GM23338 (cell line): ENCODE results near the gene VEZT. TPM values are rescaled to one million over a fixed set of nuclear protein-coding genes. Genes with fewer than 3 reads are reported as not detected.

ENCODE experiments used
- ATAC-seq: fragments of 200-7000 bp; cut with Tn5 transposase; 3 replicates; pipeline ENCODE4 v1.9.1; 2020
- DNase-seq: peaks from one replicate; pipeline ENCODE4 v3.0.0-alpha.2; 2015; ENCODE audit warnings: low spot score
- H2AFZ ChIP-seq: fragments of 200-600 bp; sonication (generic); 2 replicates; pipeline ENCODE4 v1.8.0; 2016; ENCODE audit warnings: antibody characterized with exemption, mild to moderate bottlenecking, moderate library complexity
- H3F3A ChIP-seq: fragments of 200-600 bp; sonication (generic); replicated peaks from 2 replicates; pipeline ENCODE4 v1.8.0; 2017; ENCODE audit warnings: antibody characterized with exemption, mixed run types, low read depth
- H3K27ac ChIP-seq: fragments of 200-600 bp; sonication (generic); 2 replicates; pipeline ENCODE4 v1.6.1; 2016; ENCODE audit warnings: low read depth
- H3K27me3 ChIP-seq: fragments of 200-600 bp; sonication (generic); 2 replicates; pipeline ENCODE4 v1.8.0; 2016; ENCODE audit warnings: mild to moderate bottlenecking, mixed run types, moderate library complexity; ENCODE audit not compliant: insufficient read depth
- H3K36me3 ChIP-seq: fragments of 200-600 bp; sonication (generic); 2 replicates; pipeline ENCODE4 v1.8.0; 2016; ENCODE audit warnings: mild to moderate bottlenecking; ENCODE audit not compliant: insufficient read depth
- H3K4me1 ChIP-seq: fragments of 200-600 bp; sonication (generic); 2 replicates; pipeline ENCODE4 v1.8.0; 2016; ENCODE audit warnings: mild to moderate bottlenecking, moderate library complexity; ENCODE audit not compliant: insufficient read depth
- H3K4me2 ChIP-seq: fragments of 200-600 bp; sonication (generic); 2 replicates; pipeline ENCODE4 v1.7.1; 2017; ENCODE audit warnings: mixed run types
- H3K4me3 ChIP-seq: fragments of 200-600 bp; sonication (generic); 2 replicates; pipeline ENCODE4 v1.6.1; 2016; ENCODE audit warnings: mixed run types
- H3K79me2 ChIP-seq: fragments of 200-600 bp; sonication (generic); replicated peaks from 2 replicates; pipeline ENCODE4 v1.8.0; 2017; ENCODE audit warnings: mild to moderate bottlenecking; ENCODE audit not compliant: insufficient read depth
- H3K9me2 ChIP-seq: fragments of 200-600 bp; sonication (generic); 2 replicates; pipeline ENCODE4 v1.8.0; 2017; ENCODE audit not compliant: insufficient read depth
- H4K20me1 ChIP-seq: fragments of 200-600 bp; sonication (generic); replicated peaks from 2 replicates; pipeline ENCODE4 v1.8.0; 2017; ENCODE audit warnings: mild to moderate bottlenecking; ENCODE audit not compliant: insufficient read depth
- H3K27ac Mint-ChIP-seq: 2 replicates; pipeline ENCODE4 v1.8.0; 2020; ENCODE audit warnings: inconsistent platforms, mild to moderate bottlenecking, moderate library complexity, mixed read lengths
- H3K27me3 Mint-ChIP-seq: 3 replicates; pipeline ENCODE4 v1.8.0; 2022; ENCODE audit warnings: low read depth, mild to moderate bottlenecking, moderate library complexity, mixed read lengths, inconsistent platforms; ENCODE audit not compliant: insufficient read depth, poor library complexity
- H3K36me3 Mint-ChIP-seq: 3 replicates; pipeline ENCODE4 v1.8.0; 2021; ENCODE audit warnings: low read depth, mild to moderate bottlenecking, inconsistent platforms, moderate library complexity, mixed read lengths
- H3K4me1 Mint-ChIP-seq: 3 replicates; pipeline ENCODE4 v1.8.0; 2020; ENCODE audit warnings: mild to moderate bottlenecking, inconsistent platforms, mixed read lengths
- H3K4me3 Mint-ChIP-seq: 3 replicates; pipeline ENCODE4 v1.8.0; 2021; ENCODE audit warnings: moderate library complexity, mild to moderate bottlenecking, inconsistent platforms, mixed read lengths
- H3K9me3 Mint-ChIP-seq: 3 replicates; pipeline ENCODE4 v1.8.0; 2020; ENCODE audit warnings: moderate library complexity, mild to moderate bottlenecking, inconsistent platforms, mixed read lengths
- CREB1 ChIP-seq: fragments of 250-450 bp; sonication (Bioruptor Pico); IDR thresholded peaks from 2 replicates; pipeline ENCODE4 v1.5.0; 2020; ENCODE audit warnings: low read depth, mild to moderate bottlenecking, moderate library complexity
- ETS1 ChIP-seq: IDR thresholded peaks from 2 replicates; pipeline ENCODE4 v1.6.1; 2016; ENCODE audit warnings: antibody characterized with exemption
- EZH2 ChIP-seq: fragments of 200-600 bp; sonication (generic); IDR thresholded peaks from one replicate; pipeline ENCODE4 v1.8.0; 2017; ENCODE audit warnings: antibody characterized with exemption, mild to moderate bottlenecking, low read depth; ENCODE audit not compliant: unreplicated experiment
- EZH2phosphoT487 ChIP-seq: fragments of 200-600 bp; sonication (generic); IDR thresholded peaks from one replicate; pipeline ENCODE4 v1.8.1; 2018; ENCODE audit warnings: antibody characterized with exemption; ENCODE audit not compliant: unreplicated experiment
- NANOG ChIP-seq: IDR thresholded peaks from 2 replicates; pipeline ENCODE4 v1.6.1; 2016; ENCODE audit warnings: antibody characterized with exemption, borderline replicate concordance
- POLR2AphosphoS5 ChIP-seq: IDR thresholded peaks from 2 replicates; pipeline ENCODE4 v1.6.1; 2016; ENCODE audit warnings: antibody characterized with exemption, low read depth
- ZNF114 ChIP-seq: fragments of 250-450 bp; sonication (Bioruptor Pico); IDR thresholded peaks from 2 replicates; pipeline ENCODE4 v1.5.0; 2020; ENCODE audit warnings: mild to moderate bottlenecking, moderate library complexity
- ZNF331 ChIP-seq: fragments of 250-450 bp; sonication (Bioruptor Pico); IDR thresholded peaks from 2 replicates; pipeline ENCODE4 v1.5.0; 2020; ENCODE audit warnings: low read depth, mild to moderate bottlenecking, moderate library complexity
- ZNF462 ChIP-seq: fragments of 250-450 bp; sonication (Bioruptor Pico); IDR thresholded peaks from 2 replicates; pipeline ENCODE4 v1.5.0; 2020; ENCODE audit warnings: mild to moderate bottlenecking, moderate library complexity
- polyA plus RNA-seq: library from polyadenylated mRNA; unstranded; fragments of >200 nt; fragmentation: Nextera tagmentation; extraction: Ambion mirVana; gene quantifications from 2 replicates; pipeline ENCODE4 v1.2.1, GENCODE V29; 2016
- total RNA-seq: library from RNA; depleted of rRNA; stranded (reverse); fragments of >200 nt; shearing (Covaris generic); gene quantifications from 2 replicates; pipeline ENCODE4 v1.2.3, GENCODE V29; 2014

VEZT gene
- total and polyA plus RNA-seq, 2 experiments from 2014 or later: 34.2 to 51.5 TPM

- Mint-ChIP-seq H3K27me3 (peaks cover 6% of the 10 kb centered on the region), H3K9me3 (no peaks in the 10 kb centered on the region), H3K27ac (peak overlapping the region; percentile 15), H3K36me3 (peaks cover 39% of the 10 kb centered on the region), H3K4me3 (no peak overlapping the region), H3K4me1 (peaks cover 75% of the 10 kb centered on the region)
- no peak overlapping the region for H3K4me2 ChIP-seq
- DNase-seq (no peak), ATAC-seq (no peak)
- H4K20me1 ChIP-seq: no peaks in the 10 kb centered on the region
- H2AFZ ChIP-seq: no peak overlapping the region
- H3K4me3 ChIP-seq: no peak overlapping the region
- TF ChIP-seq POLR2AphosphoS5: no peak
- no peak for TF ChIP-seq ZNF462
- TF ChIP-seq EZH2phosphoT487: no peak
- H3K4me1 ChIP-seq: peaks cover 81% of the 10 kb centered on the region
- H3K36me3 ChIP-seq: no peaks in the 10 kb centered on the region
- no peaks in the 10 kb centered on the region for H3K27me3 ChIP-seq
- H3F3A ChIP-seq: 0 out of 2 replicates have a peak, but pooled peaks cover 3% of the 10 kb centered on the region
- H3K27ac ChIP-seq: peak overlapping the region; percentile 96
- no peaks in the 10 kb centered on the region for H3K9me2 ChIP-seq
- H3K79me2 ChIP-seq: peaks cover 93% of the 10 kb centered on the region
Observed at GRCh38 chr12:95208678-95209077, 8.9 kb upstream of the VEZT start.

- DNase-seq (no peak), ATAC-seq (no peak)
- no peaks in the 10 kb centered on the region for H3K9me2 ChIP-seq
- no peak overlapping the region for H3K4me2 ChIP-seq
- Mint-ChIP-seq H3K27me3 (peaks cover 6% of the 10 kb centered on the region), H3K27ac (no peak overlapping the region), H3K36me3 (peaks cover 26% of the 10 kb centered on the region), H3K9me3 (no peaks in the 10 kb centered on the region), H3K4me1 (peaks cover 58% of the 10 kb centered on the region), H3K4me3 (no peak overlapping the region)
- TF ChIP-seq ZNF331 (CRISPR knock-in tag) (no peak), EZH2 (no peak), POLR2AphosphoS5 (no peak), ETS1 (no peak), ZNF114 (no peak), NANOG (no peak), CREB1 (CRISPR knock-in tag) (no peak)
- no peaks in the 10 kb centered on the region for H3F3A ChIP-seq
- H3K36me3 ChIP-seq: no peaks in the 10 kb centered on the region
- peaks cover 60% of the 10 kb centered on the region for H3K4me1 ChIP-seq
- no peak overlapping the region for H3K27ac ChIP-seq
- no peaks in the 10 kb centered on the region for H4K20me1 ChIP-seq
- H2AFZ ChIP-seq: no peak overlapping the region
- H3K79me2 ChIP-seq: peaks cover 92% of the 10 kb centered on the region
- no peaks in the 10 kb centered on the region for H3K27me3 ChIP-seq
- H3K4me3 ChIP-seq: no peak overlapping the region
Observed at GRCh38 chr12:95212586-95212985, 5.0 kb upstream of the VEZT start.
